ENCODE data around the gene FMOD.

The FMOD gene

GRCh38 chr1:203323587-203323986 lies 27.3 kb downstream of the FMOD start:
- Histone ChIP-seq H3F3A (ENCODE audit: low read depth) (peaks cover 12% of the 10 kb centered on the region; the same call in 1 of the 2 replicates), H3K9me3 (ENCODE audit: insufficient read depth, low read depth, low read length) (no peaks in the 10 kb centered on the region), H3K9ac (ENCODE audit: low read depth, low read length, poor library complexity, severe bottlenecking) (peak overlapping the region; percentile 93), H2AFZ (ENCODE audit: low read length) (no peak overlapping the region), H3K9me2 (replicated peaks; ENCODE audit: low read depth, low read length) (no peaks in the 10 kb centered on the region), H3K36me3 (ENCODE audit: insufficient read depth, low read length) (no peaks in the 10 kb centered on the region), H4K20me1 (ENCODE audit: insufficient read depth, low read length, poor library complexity, severe bottlenecking) (no peaks in the 10 kb centered on the region), H3K4me2 (ENCODE audit: low read depth, low read length, poor library complexity, severe bottlenecking) (peak overlapping the region; percentile 93), H3K4me1 (ENCODE audit: insufficient read depth, low read length, poor library complexity, severe bottlenecking) (peaks cover 93% of the 10 kb centered on the region), H3K79me2 (ENCODE audit: insufficient read depth, low read length) (peaks cover 35% of the 10 kb centered on the region), H3K4me3 (ENCODE audit: low read length, poor library complexity, severe bottlenecking) (no peak overlapping the region), H3K27me3 (ENCODE audit: insufficient read depth, low read length, poor library complexity, severe bottlenecking) (no peaks in the 10 kb centered on the region)
- TF ChIP-seq CTCF (conservative IDR thresholded peaks at IDR 0.05; ENCODE audit: low read length), result no peak
- TF ChIP-seq EZH2phosphoT487 (IDR thresholded peaks at IDR 0.05; ENCODE audit: borderline replicate concordance), result no peak

- Histone ChIP-seq H3K27me3 (ENCODE audit: insufficient read depth, low read length, poor library complexity, severe bottlenecking) (no peaks in the 10 kb centered on the region), H3F3A (ENCODE audit: low read depth) (peaks cover 12% of the 10 kb centered on the region; the same call in 1 of the 2 replicates), H3K36me3 (ENCODE audit: insufficient read depth, low read length) (no peaks in the 10 kb centered on the region), H3K9me3 (ENCODE audit: insufficient read depth, low read depth, low read length) (no peaks in the 10 kb centered on the region), H3K9me2 (replicated peaks; ENCODE audit: low read depth, low read length) (no peaks in the 10 kb centered on the region), H3K9ac (ENCODE audit: low read depth, low read length, poor library complexity, severe bottlenecking) (peak overlapping the region; percentile 93), H3K79me2 (ENCODE audit: insufficient read depth, low read length) (peaks cover 36% of the 10 kb centered on the region), H3K4me2 (ENCODE audit: low read depth, low read length, poor library complexity, severe bottlenecking) (peak overlapping the region; percentile 93), H2AFZ (ENCODE audit: low read length) (no peak overlapping the region), H3K4me1 (ENCODE audit: insufficient read depth, low read length, poor library complexity, severe bottlenecking) (peaks cover 93% of the 10 kb centered on the region), H3K4me3 (ENCODE audit: low read length, poor library complexity, severe bottlenecking) (no peak overlapping the region), H4K20me1 (ENCODE audit: insufficient read depth, low read length, poor library complexity, severe bottlenecking) (no peaks in the 10 kb centered on the region)
- TF ChIP-seq CTCF (conservative IDR thresholded peaks at IDR 0.05; ENCODE audit: low read length) (no peak), EZH2phosphoT487 (IDR thresholded peaks at IDR 0.05; ENCODE audit: borderline replicate concordance) (no peak)
Measured at GRCh38 chr1:203322500-203323179, 28.3 kb downstream of the FMOD start.

GRCh38 chr1:203321273-203322052 lies 29.5 kb downstream of the FMOD start:
- Histone ChIP-seq H3K4me1 (ENCODE audit: insufficient read depth, low read length, poor library complexity, severe bottlenecking) (peaks cover 96% of the 10 kb centered on the region), H3F3A (ENCODE audit: low read depth) (peaks cover 12% of the 10 kb centered on the region; the same call in 1 of the 2 replicates), H3K36me3 (ENCODE audit: insufficient read depth, low read length) (no peaks in the 10 kb centered on the region), H2AFZ (ENCODE audit: low read length) (no peak overlapping the region), H3K9ac (ENCODE audit: low read depth, low read length, poor library complexity, severe bottlenecking) (peak overlapping the region; percentile 93), H4K20me1 (ENCODE audit: insufficient read depth, low read length, poor library complexity, severe bottlenecking) (no peaks in the 10 kb centered on the region), H3K9me3 (ENCODE audit: insufficient read depth, low read depth, low read length) (no peaks in the 10 kb centered on the region), H3K27me3 (ENCODE audit: insufficient read depth, low read length, poor library complexity, severe bottlenecking) (no peaks in the 10 kb centered on the region), H3K79me2 (ENCODE audit: insufficient read depth, low read length) (peaks cover 36% of the 10 kb centered on the region), H3K9me2 (replicated peaks; ENCODE audit: low read depth, low read length) (no peaks in the 10 kb centered on the region), H3K4me3 (ENCODE audit: low read length, poor library complexity, severe bottlenecking) (peak overlapping the region; percentile 66), H3K4me2 (ENCODE audit: low read depth, low read length, poor library complexity, severe bottlenecking) (peak overlapping the region; percentile 93)
- no peak for TF ChIP-seq CTCF (conservative IDR thresholded peaks at IDR 0.05; ENCODE audit: low read length)
- no peak for TF ChIP-seq EZH2phosphoT487 (IDR thresholded peaks at IDR 0.05; ENCODE audit: borderline replicate concordance)

Data from Loucy (cell line).